Measurements from ENCODE around the gene TBX18. TPM values are rescaled to one million over a fixed set of nuclear protein-coding genes. Genes with fewer than 3 reads are reported as not detected.

The TBX18 gene
- total and polyA plus RNA-seq, 10 of the 15 experiments (the other 5 are each of a cell fraction or from before 2014, with no cell fraction given): 0.03 to 6.1 (median 0.17) TPM; not detected in 6

DNA sequence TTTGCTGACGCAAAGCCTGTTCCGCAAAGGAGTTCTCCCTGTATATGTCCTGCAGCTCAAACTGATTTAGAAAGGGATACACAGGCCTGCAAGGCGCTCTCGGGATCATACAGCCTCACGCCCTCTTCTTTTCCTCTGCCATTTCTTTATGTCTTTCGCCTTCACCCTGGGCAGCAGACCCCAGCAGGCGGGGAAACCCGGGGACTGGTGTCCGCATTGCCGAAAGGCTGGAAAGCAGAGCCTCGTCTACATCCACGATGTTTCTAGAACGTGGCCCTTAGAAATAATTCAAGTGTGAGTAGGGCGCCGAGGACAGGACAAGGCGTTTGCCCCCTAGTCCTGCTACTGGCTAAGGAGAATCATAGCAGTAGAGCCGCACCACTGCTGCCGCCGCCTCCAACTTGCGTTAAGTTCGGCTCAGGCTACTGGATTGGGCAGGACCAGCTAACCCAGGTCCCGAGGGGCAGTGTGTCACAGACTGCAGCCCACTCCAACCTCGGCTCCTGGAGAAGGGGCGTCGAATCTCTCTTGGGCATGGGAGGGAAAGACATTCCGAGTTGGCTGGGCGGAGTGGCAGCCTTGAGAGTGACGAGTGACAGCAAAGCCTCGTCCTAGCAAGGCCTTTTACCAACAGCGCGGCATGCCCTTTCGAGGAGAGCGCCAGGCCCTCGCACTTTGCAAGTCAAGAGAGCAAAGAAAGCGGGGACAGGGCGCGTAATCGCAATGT, 2.6 kb upstream of the TBX18 start:
- ChIA-PET SMC1A (ENCODE audit: uncharacterized antibody, unreplicated experiment) (interaction anchor here (0.8 to 1.2 kb wide), 2 partner anchors 9 to 344 kb away, joined by 3 to 6 read pairs; no protein-coding TSS in a partner anchor), CTCF (interaction anchor here (1.0 kb wide), 1 partner anchor 339 kb away, joined by 3 read pairs; no protein-coding TSS in a partner anchor)
- TF ChIP-seq JUND (IDR thresholded peaks at IDR 0.05; ENCODE audit: low read depth, low read length): no peak
- TF ChIP-seq, protein P1, sequence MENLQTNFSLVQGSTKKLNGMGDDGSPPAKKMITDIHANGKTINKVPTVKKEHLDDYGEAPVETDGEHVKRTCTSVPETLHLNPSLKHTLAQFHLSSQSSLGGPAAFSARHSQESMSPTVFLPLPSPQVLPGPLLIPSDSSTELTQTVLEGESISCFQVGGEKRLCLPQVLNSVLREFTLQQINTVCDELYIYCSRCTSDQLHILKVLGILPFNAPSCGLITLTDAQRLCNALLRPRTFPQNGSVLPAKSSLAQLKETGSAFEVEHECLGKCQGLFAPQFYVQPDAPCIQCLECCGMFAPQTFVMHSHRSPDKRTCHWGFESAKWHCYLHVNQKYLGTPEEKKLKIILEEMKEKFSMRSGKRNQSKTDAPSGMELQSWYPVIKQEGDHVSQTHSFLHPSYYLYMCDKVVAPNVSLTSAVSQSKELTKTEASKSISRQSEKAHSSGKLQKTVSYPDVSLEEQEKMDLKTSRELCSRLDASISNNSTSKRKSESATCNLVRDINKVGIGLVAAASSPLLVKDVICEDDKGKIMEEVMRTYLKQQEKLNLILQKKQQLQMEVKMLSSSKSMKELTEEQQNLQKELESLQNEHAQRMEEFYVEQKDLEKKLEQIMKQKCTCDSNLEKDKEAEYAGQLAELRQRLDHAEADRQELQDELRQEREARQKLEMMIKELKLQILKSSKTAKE (IDR thresholded peaks at IDR 0.05; ENCODE audit: low read depth, poor library complexity, severe bottlenecking): no peak
- no peak for TF ChIP-seq TAF1 (IDR thresholded peaks at IDR 0.05; ENCODE audit: borderline replicate concordance, low read depth, low read length)

More for the DNA sequence above, 2.6 kb upstream of the TBX18 start:
- FAIRE-seq (no peak), ATAC-seq (no peak), DNase-seq (ENCODE audit: low read depth, low spot score) (no peak)
- Histone ChIP-seq H3K4me3 (no peak overlapping the region), H3K4me1 (ENCODE audit: control insufficient read depth, insufficient read depth, low read length) (no peaks in the 10 kb centered on the region), H2AFZ (ENCODE audit: control insufficient read depth, low read depth, low read length) (no peak overlapping the region), H3K27ac (ENCODE audit: control insufficient read depth, insufficient read depth) (no peak overlapping the region), H3K79me2 (ENCODE audit: control insufficient read depth, insufficient read depth, low read length) (no peaks in the 10 kb centered on the region), H3K9ac (ENCODE audit: control insufficient read depth, insufficient read depth, low read length) (no peak overlapping the region), H3K27me3 (replicated peaks in 1 of 2; ENCODE audit: control insufficient read depth in 2 of 2, insufficient read depth in 2 of 2, low read length in 1 of 2) (peaks cover 9 to 28% of the 10 kb centered on the region in 2 experiments), H3K4me2 (ENCODE audit: control insufficient read depth, insufficient read depth) (no peak overlapping the region), H3K9me3 (replicated peaks; ENCODE audit: control insufficient read depth, insufficient read depth, low read length) (peaks cover 2% of the 10 kb centered on the region; the same call in 2 of the 3 replicates), H3K36me3 (ENCODE audit: control insufficient read depth in 2 of 2, insufficient read depth in 2 of 2, low read length in 1 of 2) (no peaks in the 10 kb centered on the region), H4K20me1 (ENCODE audit: control insufficient read depth, insufficient read depth) (no peaks in the 10 kb centered on the region)
- BruUV-seq (replicated peaks): no TSS peak
- intact Hi-C loops (cut with micrococcal nuclease; ENCODE audit: unreplicated experiment): no loop called here
- POLR2A ChIA-PET: no interaction called here
- in situ Hi-C loops (cut with MboI): no loop called here
- WGBS (ENCODE audit: insufficient coverage, insufficient replicate concordance, low lambda C conversion rate, missing lambda C conversion rate): 30% methylated on average over 38 of the region's 38 CpGs
- RAD21 ChIA-PET (ENCODE audit: unreplicated experiment): interaction anchor here (1.5 kb wide), 1 partner anchor 10 kb away, joined by 3 read pairs; no protein-coding TSS in a partner anchor

All from GM12878 (cell line).